Common myeloid progenitor, CD34-positive (primary cell): Measurements from ENCODE around the gene ROCK2.
"Not testable (repeated sequence)": the region's sequence is repeated elsewhere in the genome, so short reads cannot be mapped to it uniquely, and the experiment has no call there.

Experiments used
- CTCF ChIA-PET: fragments of 350-600 bp; sonication (Branson Sonifier 250); formaldehyde crosslinking; loops from one replicate; lab custom pipeline; 2021; ENCODE audit warnings: antibody characterized with exemption; lab: Charles Lee
- POLR2A ChIA-PET: fragments of 350-600 bp; sonication (Branson Sonifier 250); formaldehyde crosslinking; loops from one replicate; lab custom pipeline; 2021; ENCODE audit warnings: antibody characterized with exemption; lab: Charles Lee
- DNase-seq, 3 donors: peaks; one replicate each; pipeline versions ENCODE4 v3.0.0 to v3.0.0-alpha.2; 2013
- H3K27ac ChIP-seq, 2 experiments: 1 replicate in 1 of 2; 2 replicates in 1 of 2; pipeline ENCODE4 v1.7.0; 2013; ENCODE audit warnings: inconsistent platforms in 2 of 2, low read length in 2 of 2, mild to moderate bottlenecking in 2 of 2, low read depth in 1 of 2, moderate library complexity in 1 of 2; ENCODE audit not compliant: severe bottlenecking in 2 of 2, insufficient read depth in 1 of 2, poor library complexity in 1 of 2
- H3K27me3 ChIP-seq, 5 experiments: replicated peaks in 2 of 5; 1 replicate in 3 of 5; 2 replicates in 2 of 5; pipeline versions ENCODE4 v1.6.1 to v1.7.0; 2013; ENCODE audit warnings: low read length in 4 of 5, mild to moderate bottlenecking in 2 of 5, moderate library complexity in 2 of 5, inconsistent platforms in 1 of 5; ENCODE audit not compliant: insufficient read depth in 5 of 5, control insufficient read depth in 4 of 5
- H3K36me3 ChIP-seq, 4 experiments: 1 replicate in 2 of 4; 2 replicates in 2 of 4; pipeline versions ENCODE4 v1.6.1 to v1.7.0; 2013; ENCODE audit warnings: low read length in 3 of 4, control low read depth in 1 of 4, mild to moderate bottlenecking in 1 of 4; ENCODE audit not compliant: control insufficient read depth in 4 of 4, insufficient read depth in 4 of 4
- H3K4me1 ChIP-seq, 4 experiments: 1 replicate in 3 of 4; 2 replicates in 1 of 4; pipeline versions ENCODE4 v1.6.1 to v1.7.1; 2013; ENCODE audit warnings: low read length in 3 of 4, mild to moderate bottlenecking in 3 of 4, control low read depth in 1 of 4, inconsistent platforms in 1 of 4, moderate library complexity in 1 of 4; ENCODE audit not compliant: control insufficient read depth in 4 of 4, insufficient read depth in 4 of 4; ENCODE audit errors: control extremely low read depth in 1 of 4
- H3K4me3 ChIP-seq, 7 experiments: 1 replicate in 4 of 7; 2 replicates in 3 of 7; pipeline versions ENCODE4 v1.5.1 to v1.7.0; 2013; ENCODE audit warnings: mild to moderate bottlenecking in 7 of 7, low read length in 6 of 7, moderate library complexity in 6 of 7, inconsistent platforms in 2 of 7, low read depth in 2 of 7, control low read depth in 1 of 7; ENCODE audit not compliant: insufficient read depth in 4 of 7, control insufficient read depth in 1 of 7; ENCODE audit errors: extremely low read depth in 1 of 7
- H3K9me3 ChIP-seq, 5 experiments: 1 replicate in 4 of 5; 2 replicates in 1 of 5; pipeline versions ENCODE4 v1.6.1 to v1.7.1; 2013; ENCODE audit warnings: low read length in 4 of 5, mild to moderate bottlenecking in 2 of 5, inconsistent platforms in 1 of 5, low read depth in 1 of 5, moderate library complexity in 1 of 5; ENCODE audit not compliant: control insufficient read depth in 4 of 5, insufficient read depth in 2 of 5; ENCODE audit errors: control extremely low read depth in 1 of 5
- WGBS: methylation state at CpG from one replicate; pipeline ENCODE4 v1.1.5; 2013; ENCODE audit not compliant: insufficient coverage; 5-methylcytosine and 5-hydroxymethylcytosine counted together

Gene ROCK2

DNA sequence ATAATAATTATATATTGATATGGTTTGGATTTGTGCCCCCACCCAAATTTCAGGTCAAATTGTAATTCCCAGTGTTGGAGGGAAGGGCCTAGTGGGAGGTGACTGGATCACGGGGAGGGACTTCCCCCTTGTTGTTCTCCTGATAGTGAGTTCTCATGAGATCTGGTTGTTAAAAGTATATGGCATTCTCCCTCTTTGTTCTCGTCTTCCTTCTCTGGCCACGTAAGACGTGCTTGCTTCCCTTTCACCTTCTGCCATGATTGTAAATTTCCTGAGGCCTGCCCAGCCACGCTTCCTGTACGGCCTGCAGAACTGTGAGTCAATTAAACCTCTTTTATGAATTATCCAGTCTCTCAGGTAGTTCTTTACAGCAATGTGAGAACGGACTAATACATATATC, 88.3 kb downstream of the ROCK2 start:
- no peak for DNase-seq
- POLR2A ChIA-PET: no interaction called here
- Histone ChIP-seq H3K9me3 (no peaks in the 10 kb centered on the region), H3K4me1 (peaks cover 0 to 3% (median 0%) of the 10 kb centered on the region in 4 experiments), H3K36me3 (peaks cover 2 to 8% (median 5%) of the 10 kb centered on the region in 4 experiments), H3K27me3 (no peaks in the 10 kb centered on the region), H3K4me3 (no peak overlapping the region), H3K27ac (no peak overlapping the region)
- WGBS: 93% methylated on average over 6 of the region's 7 CpGs
- CTCF ChIA-PET: no interaction called here

GRCh38 chr2:11254100-11254536, 90.3 kb downstream of the ROCK2 start:
- 100% methylated on average over 2 of the region's 2 CpGs for WGBS
- Histone ChIP-seq H3K4me1 (no peaks in the 10 kb centered on the region), H3K4me3 (no peak overlapping the region), H3K27ac (no peak overlapping the region), H3K9me3 (no peaks in the 10 kb centered on the region), H3K27me3 (no peaks in the 10 kb centered on the region), H3K36me3 (peaks cover 2 to 8% (median 5%) of the 10 kb centered on the region in 4 experiments)
- ChIA-PET POLR2A (no interaction called here), CTCF (no interaction called here)
- DNase-seq: no peak

- WGBS: 100% methylated on average over 1 of the region's 4 CpGs
- H3K4me3 ChIP-seq, H3K27me3 ChIP-seq, H3K27ac ChIP-seq, H3K4me1 ChIP-seq, CTCF ChIA-PET, DNase-seq, H3K9me3 ChIP-seq, H3K36me3 ChIP-seq, POLR2A ChIA-PET: not testable (repeated sequence)
Observed at GRCh38 chr2:11252458-11252857, 92.0 kb downstream of the ROCK2 start.

DNA sequence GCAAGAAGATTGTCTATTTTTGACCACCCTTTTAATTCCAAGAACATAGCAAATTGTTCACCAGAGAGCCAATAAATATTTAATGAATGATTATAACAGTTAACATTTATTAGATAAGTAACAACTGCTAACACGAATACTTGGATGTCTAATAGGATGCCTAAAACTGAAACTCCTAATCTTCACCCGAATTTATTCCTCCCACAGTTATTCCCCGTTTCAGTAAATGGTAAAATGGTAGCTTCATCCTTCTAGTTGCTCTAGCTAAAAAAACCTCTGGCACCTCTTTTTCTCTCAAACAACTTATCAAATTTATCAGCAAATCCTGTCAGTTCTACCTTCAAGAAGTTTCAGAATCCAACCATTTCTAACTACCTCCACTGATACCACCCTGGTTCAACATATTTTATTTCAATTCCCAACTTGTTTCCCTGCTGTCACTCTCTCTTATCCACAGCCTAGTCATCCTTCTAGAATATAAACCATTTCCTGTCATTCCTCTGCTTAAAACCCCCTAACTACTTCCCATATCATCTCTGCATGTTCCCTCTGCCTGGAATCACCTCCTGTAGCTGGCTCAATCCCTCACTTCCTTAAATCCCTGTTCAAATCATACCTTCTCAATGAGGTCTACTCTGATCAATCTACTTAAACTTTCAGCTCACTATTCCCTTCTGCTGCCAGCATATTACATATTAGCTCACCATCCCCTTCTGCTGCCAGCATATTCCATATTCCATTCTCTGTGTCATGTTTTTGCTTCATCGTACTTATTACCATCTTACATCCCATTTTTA, 93.8 kb downstream of the ROCK2 start:
- Histone ChIP-seq H3K27ac (no peak overlapping the region), H3K27me3 (no peaks in the 10 kb centered on the region), H3K36me3 (no peaks in the 10 kb centered on the region), H3K4me3 (no peak overlapping the region), H3K4me1 (no peaks in the 10 kb centered on the region), H3K9me3 (no peaks in the 10 kb centered on the region)
- POLR2A ChIA-PET: no interaction called here
- 100% methylated on average over 2 of the region's 4 CpGs for WGBS
- DNase-seq: no peak
- CTCF ChIA-PET: interaction anchor here (1.0 to 1.8 kb wide), 2 partner anchors 11 to 16 kb away, joined by 4 read pairs; no protein-coding TSS in a partner anchor

DNA sequence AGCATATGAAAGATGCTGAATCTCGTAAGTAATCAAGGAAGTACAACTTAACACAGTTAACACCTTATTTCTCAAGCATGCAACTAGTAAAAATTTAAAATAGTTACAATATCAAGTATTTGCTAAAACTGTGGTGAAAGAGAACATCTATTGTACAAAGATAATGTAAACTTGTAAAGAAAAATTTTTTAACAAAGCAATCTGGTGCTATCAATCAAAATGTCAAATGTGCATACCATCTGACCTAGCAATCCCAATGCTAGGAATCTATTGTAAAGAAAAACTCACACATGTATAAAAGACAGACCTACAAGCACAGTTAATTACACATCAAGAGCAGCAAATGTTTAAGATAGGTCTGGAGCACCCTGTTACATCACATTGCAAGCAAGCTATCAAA, 99.1 kb downstream of the ROCK2 start:
- no peak overlapping the region for H3K27ac ChIP-seq
- no peak for DNase-seq
- H3K27me3 ChIP-seq: no peaks in the 10 kb centered on the region
- H3K4me1 ChIP-seq: no peaks in the 10 kb centered on the region
- H3K36me3 ChIP-seq: peaks cover 0 to 4% (median 2%) of the 10 kb centered on the region in 4 experiments
- no peaks in the 10 kb centered on the region for H3K9me3 ChIP-seq
- CTCF ChIA-PET: no interaction called here
- H3K4me3 ChIP-seq: no peak overlapping the region
- POLR2A ChIA-PET: no interaction called here
- no CpG with 5 or more reads among the region's 1 CpG for WGBS

DNA sequence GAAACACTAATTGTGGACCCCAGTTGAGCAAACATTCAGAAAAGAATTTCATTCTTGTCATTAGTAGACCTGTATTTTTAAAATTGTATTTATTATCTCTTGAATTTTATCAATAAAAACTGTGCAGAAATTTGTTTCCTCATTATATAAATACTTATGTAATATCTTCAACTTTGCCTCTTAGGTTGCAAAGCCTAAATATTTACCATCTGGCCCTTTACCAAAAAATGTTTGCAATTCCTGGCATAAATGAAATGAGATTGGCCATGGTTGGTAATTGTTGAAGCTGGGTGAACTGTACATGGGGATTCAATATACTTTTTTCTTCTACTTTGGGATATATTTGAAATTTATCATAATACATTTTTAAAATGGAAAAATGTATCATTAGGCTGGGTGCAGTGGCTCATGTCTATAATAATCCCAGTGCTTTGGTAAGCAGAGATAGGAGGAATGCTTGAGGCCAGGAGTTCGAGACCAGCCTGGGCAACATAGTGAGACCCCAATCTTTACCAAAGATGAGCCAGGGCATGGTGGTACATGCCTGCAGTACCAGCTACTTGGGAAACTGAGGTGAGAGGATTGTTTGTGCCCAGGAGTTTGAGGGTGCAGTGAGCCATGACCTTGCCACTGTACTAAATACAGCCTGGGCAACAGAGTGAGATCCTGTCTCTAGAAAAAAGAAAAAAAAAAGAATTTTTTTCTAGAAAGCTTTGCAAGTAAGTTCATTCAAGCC, 100.2 kb downstream of the ROCK2 start:
- peaks cover 0 to 4% (median 0%) of the 10 kb centered on the region in 4 experiments for H3K4me1 ChIP-seq
- WGBS: no CpG with 5 or more reads among the region's 1 CpG
- POLR2A ChIA-PET: no interaction called here

DNA sequence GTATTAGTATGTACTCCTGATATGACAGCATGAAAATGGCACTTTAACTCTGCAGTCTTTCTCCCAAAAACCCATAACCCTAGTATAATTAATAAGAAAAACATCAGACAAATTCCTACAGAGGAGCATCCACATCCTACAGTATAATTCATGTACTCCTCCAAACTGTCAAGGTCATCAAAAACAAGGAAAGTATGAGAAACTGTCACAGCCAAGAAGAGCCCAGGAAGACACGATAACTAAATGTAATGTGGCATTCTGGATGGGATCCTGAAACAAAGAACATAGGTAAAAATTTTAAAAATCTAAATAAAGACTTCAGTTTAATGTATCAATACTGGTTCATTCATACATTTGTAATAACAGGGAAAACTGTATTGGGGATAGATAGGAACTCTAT, 100.9 kb downstream of the ROCK2 start:
- no CpG with 5 or more reads among the region's 1 CpG for WGBS
- no peak overlapping the region for H3K4me3 ChIP-seq
- peaks cover 0 to 8% (median 0%) of the 10 kb centered on the region in 4 experiments for H3K4me1 ChIP-seq
- ChIA-PET POLR2A (no interaction called here), CTCF (no interaction called here)
- H3K27ac ChIP-seq: no peak overlapping the region
- H3K27me3 ChIP-seq: no peaks in the 10 kb centered on the region
- DNase-seq: no peak
- no peaks in the 10 kb centered on the region for H3K9me3 ChIP-seq
- peaks cover 0 to 4% (median 2%) of the 10 kb centered on the region in 4 experiments for H3K36me3 ChIP-seq

More for the DNA sequence above, 100.2 kb downstream of the ROCK2 start:
- no peaks in the 10 kb centered on the region for H3K27me3 ChIP-seq
- DNase-seq: no peak
- no peak overlapping the region for H3K4me3 ChIP-seq
- CTCF ChIA-PET: no interaction called here
- H3K9me3 ChIP-seq: no peaks in the 10 kb centered on the region
- no peak overlapping the region for H3K27ac ChIP-seq
- H3K36me3 ChIP-seq: peaks cover 0 to 4% (median 2%) of the 10 kb centered on the region in 4 experiments
